KMS-11 (cell line): ENCODE measurements around the gene DEPDC5.

Experiments used
- H2AFZ ChIP-seq: fragments of 200-600 bp; sonication (generic); 2 replicates; pipeline ENCODE4 v1.6.1; 2016; ENCODE audit warnings: antibody characterized with exemption, mixed run types, low read depth
- H3K27ac ChIP-seq: fragments of 200-600 bp; sonication (generic); 2 replicates; pipeline ENCODE4 v1.6.1; 2016; ENCODE audit warnings: mild to moderate bottlenecking, mixed run types
- H3K27me3 ChIP-seq: fragments of 200-600 bp; sonication (generic); 2 replicates; pipeline ENCODE4 v1.6.1; 2017; ENCODE audit warnings: mild to moderate bottlenecking, low read depth, mixed run types, moderate library complexity; ENCODE audit not compliant: insufficient read depth
- H3K36me3 ChIP-seq: fragments of 200-600 bp; sonication (generic); 2 replicates; pipeline ENCODE4 v1.6.1; 2017; ENCODE audit warnings: mild to moderate bottlenecking, mixed run types; ENCODE audit not compliant: insufficient read depth
- H3K4me1 ChIP-seq: fragments of 200-600 bp; sonication (generic); 2 replicates; pipeline ENCODE4 v1.6.1; 2016; ENCODE audit warnings: mild to moderate bottlenecking, low read depth, mixed run types; ENCODE audit not compliant: poor library complexity, severe bottlenecking
- H3K4me2 ChIP-seq: fragments of 200-600 bp; sonication (generic); 2 replicates; pipeline ENCODE4 v1.7.0; 2016; ENCODE audit warnings: mild to moderate bottlenecking, mixed run types
- H3K4me3 ChIP-seq: fragments of 200-600 bp; sonication (generic); IDR thresholded peaks from 2 replicates; pipeline ENCODE4 v1.6.1; 2017; ENCODE audit warnings: low read depth, low read length, mixed read lengths; ENCODE audit not compliant: insufficient read depth
- H3K79me2 ChIP-seq: fragments of 200-600 bp; sonication (generic); 2 replicates; pipeline ENCODE4 v1.6.1; 2016; ENCODE audit warnings: low read depth, mixed run types; ENCODE audit not compliant: insufficient read depth
- H3K9ac ChIP-seq: fragments of 200-600 bp; sonication (generic); 2 replicates; pipeline ENCODE4 v1.6.1; 2016; ENCODE audit warnings: mild to moderate bottlenecking, mixed run types
- H4K20me1 ChIP-seq: fragments of 200-600 bp; sonication (generic); 2 replicates; pipeline ENCODE4 v1.6.1; 2016; ENCODE audit warnings: mild to moderate bottlenecking, mixed run types; ENCODE audit not compliant: insufficient read depth
- TF ChIP-seq, protein P1 (sequence below): fragments of 200-600 bp; sonication (generic); conservative IDR thresholded peaks from 2 replicates; pipeline ENCODE4 v1.6.1; 2017; ENCODE audit warnings: low read depth, mild to moderate bottlenecking, antibody characterized with exemption, low read length, moderate library complexity, mixed read lengths

Gene DEPDC5

DNA sequence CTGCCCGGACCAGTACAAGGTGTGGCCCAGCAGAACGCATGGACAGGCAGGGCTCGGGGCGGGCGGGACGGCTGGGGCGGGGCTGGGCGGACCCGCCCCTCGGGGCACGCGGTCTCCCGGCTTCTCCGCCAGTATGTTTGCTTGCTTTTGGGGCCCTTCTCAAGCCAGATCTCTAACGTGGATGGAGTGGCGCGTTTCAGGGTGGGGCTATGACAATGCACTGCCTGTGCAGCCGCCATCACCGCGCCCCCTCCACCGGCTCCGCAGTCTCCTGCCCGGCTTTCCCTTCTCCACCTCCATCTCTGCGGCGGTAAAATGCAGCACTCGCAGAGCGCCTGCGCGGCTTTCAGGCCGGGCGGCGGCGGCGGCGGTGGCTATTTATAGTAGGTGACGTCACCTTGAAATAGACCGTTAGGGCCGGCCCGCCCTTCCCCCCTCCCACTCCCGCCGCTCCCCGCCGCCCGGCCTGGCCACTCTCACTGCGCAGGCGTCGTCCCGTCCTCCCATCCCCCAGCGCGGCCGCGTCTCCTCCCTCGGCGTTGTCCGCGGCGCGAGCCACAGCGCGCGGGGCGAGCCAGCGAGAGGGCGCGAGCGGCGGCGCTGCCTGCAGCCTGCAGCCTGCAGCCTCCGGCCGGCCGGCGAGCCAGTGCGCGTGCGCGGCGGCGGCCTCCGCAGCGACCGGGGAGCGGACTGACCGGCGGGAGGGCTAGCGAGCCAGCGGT is 190.3 kb downstream of the DEPDC5 start, which contains the start of gene YWHAH:
YWHAH (plus strand) TSS at position 558 of the 722 bp plus-strand sequence. CDS start 199 bp downstream, outside the sequence.
- Histone ChIP-seq H2AFZ (peak within 1 kb of the TSS; percentile 61), H3K4me3 (peak within 1 kb of the TSS; percentile 55), H3K27ac (peak within 1 kb of the TSS; percentile 60), H3K27me3 (no peaks in the 10 kb centered on the region), H3K9ac (peak within 1 kb of the TSS; percentile 89), H3K36me3 (peaks cover 6% of the 10 kb centered on the region; the same call in 1 of the 2 replicates), H3K4me1 (peaks cover 32% of the 10 kb centered on the region), H4K20me1 (peaks cover 24% of the 10 kb centered on the region; the same call in 1 of the 2 replicates), H3K79me2 (peaks cover 44% of the 10 kb centered on the region), H3K4me2 (peak within 1 kb of the TSS; percentile 87)
- TF ChIP-seq, protein P1, sequence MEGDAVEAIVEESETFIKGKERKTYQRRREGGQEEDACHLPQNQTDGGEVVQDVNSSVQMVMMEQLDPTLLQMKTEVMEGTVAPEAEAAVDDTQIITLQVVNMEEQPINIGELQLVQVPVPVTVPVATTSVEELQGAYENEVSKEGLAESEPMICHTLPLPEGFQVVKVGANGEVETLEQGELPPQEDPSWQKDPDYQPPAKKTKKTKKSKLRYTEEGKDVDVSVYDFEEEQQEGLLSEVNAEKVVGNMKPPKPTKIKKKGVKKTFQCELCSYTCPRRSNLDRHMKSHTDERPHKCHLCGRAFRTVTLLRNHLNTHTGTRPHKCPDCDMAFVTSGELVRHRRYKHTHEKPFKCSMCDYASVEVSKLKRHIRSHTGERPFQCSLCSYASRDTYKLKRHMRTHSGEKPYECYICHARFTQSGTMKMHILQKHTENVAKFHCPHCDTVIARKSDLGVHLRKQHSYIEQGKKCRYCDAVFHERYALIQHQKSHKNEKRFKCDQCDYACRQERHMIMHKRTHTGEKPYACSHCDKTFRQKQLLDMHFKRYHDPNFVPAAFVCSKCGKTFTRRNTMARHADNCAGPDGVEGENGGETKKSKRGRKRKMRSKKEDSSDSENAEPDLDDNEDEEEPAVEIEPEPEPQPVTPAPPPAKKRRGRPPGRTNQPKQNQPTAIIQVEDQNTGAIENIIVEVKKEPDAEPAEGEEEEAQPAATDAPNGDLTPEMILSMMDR, result no peak

DNA sequence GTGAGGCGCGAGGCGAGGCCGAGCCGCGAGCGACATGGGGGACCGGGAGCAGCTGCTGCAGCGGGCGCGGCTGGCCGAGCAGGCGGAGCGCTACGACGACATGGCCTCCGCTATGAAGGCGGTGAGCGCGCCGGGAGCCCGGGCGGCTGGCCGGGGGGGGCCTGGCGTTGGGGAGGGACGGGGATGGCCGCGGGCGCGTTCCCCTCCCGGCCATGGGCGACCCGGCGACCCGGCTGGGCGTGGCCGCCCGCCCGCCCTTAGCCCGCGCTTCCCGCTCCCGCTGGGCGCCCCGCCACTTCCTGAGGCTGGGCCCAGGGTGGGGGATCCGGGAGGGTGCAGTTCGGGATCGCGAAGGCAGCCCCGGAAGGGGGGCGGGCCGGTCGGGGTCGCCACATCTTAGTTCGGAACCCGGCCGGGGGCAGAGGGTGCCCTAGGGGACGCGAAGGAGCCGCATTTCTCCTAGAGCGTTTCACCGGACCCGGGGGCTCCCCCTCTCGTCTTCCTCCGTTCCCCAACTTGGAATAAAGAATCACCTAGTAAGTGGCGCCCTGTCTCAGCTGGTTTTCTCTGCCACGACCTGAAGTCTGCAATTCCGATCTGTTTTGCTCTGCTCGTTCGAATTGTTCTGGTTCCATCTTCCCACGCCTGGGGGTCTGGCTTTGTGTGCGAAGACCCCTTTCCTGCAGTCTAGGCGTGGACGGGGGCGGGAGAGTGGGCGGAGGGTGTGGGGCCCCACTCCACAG is 191.1 kb downstream of the DEPDC5 start:
- H3K4me3 ChIP-seq, result peak overlapping the region; percentile 55
- peak overlapping the region; percentile 19; the same call in 1 of the 2 replicates for H2AFZ ChIP-seq
- H3K36me3 ChIP-seq, result peaks cover 6% of the 10 kb centered on the region; the same call in 1 of the 2 replicates
- peaks cover 24% of the 10 kb centered on the region for H4K20me1 ChIP-seq
- no peaks in the 10 kb centered on the region for H3K27me3 ChIP-seq
- peaks cover 32% of the 10 kb centered on the region for H3K4me1 ChIP-seq
- H3K9ac ChIP-seq, result peak overlapping the region; percentile 89
- TF ChIP-seq, protein P1, result no peak
- H3K79me2 ChIP-seq, result peaks cover 51% of the 10 kb centered on the region
- H3K4me2 ChIP-seq, result peak overlapping the region; percentile 87
- H3K27ac ChIP-seq, result peak overlapping the region; percentile 60

DNA sequence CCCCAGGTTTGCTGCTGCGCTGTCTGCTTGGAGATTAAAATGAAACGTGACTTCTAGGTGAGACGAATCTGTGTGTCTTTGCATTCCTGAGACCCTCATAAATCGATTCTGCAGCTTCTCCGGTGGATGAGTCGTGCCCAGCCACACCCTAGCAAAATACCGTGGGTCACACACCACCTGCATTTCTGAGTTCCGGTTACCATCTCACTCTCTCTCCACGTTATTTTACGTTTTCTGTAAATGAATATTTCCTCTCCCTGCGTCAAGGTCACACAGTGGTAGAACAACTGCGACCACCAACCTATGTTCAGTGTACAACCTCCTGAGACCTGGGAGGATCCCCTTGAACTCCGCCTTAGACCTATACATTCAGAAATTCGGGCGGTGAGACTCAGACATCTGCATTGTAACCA is 191.6 kb downstream of the DEPDC5 start:
- Histone ChIP-seq H3K4me1 (peaks cover 32% of the 10 kb centered on the region), H4K20me1 (peaks cover 24% of the 10 kb centered on the region), H3K9ac (peak overlapping the region; percentile 89), H3K36me3 (peaks cover 6% of the 10 kb centered on the region; the same call in 1 of the 2 replicates), H3K27ac (peak overlapping the region; percentile 60), H3K4me2 (peak overlapping the region; percentile 87), H2AFZ (no peak overlapping the region), H3K79me2 (peaks cover 57% of the 10 kb centered on the region), H3K4me3 (peak overlapping the region; percentile 55), H3K27me3 (no peaks in the 10 kb centered on the region)
- TF ChIP-seq, protein P1, result no peak

DNA sequence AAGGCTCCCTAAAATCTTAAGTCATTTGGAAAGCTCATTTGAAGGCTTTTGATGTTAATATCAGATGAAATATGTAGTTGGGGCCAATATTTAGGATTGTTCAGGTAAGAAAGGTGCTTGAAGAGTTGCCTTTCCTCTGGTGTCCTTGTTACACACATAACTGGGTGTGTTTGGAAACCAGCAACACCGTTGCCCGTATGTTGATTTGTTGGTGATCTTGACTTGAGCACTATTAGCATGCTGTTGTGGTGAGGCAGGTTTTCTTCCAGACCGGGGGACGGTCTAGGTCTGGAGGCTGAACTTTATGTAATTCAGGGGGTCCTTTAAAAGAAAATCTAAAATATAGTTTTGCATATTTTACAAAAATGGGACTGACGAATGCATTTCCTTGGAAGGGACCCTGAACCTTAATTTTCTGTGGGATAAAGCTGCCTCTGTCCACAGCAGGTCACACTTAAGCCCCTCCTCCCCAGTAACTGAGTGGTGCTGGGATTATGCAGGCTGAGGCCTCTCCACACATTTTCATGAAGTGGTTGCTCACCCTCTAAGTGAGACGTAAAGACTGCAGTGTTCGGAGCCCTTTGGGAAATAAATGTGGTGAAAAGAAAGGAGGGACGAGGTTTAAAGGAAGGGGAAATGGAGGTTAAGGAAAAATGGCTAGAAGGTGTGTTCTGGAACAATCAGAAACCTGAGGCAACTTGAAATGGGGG is 192.3 kb downstream of the DEPDC5 start:
- no peak overlapping the region for H2AFZ ChIP-seq
- H3K4me1 ChIP-seq, result peaks cover 32% of the 10 kb centered on the region
- peaks cover 64% of the 10 kb centered on the region for H3K79me2 ChIP-seq
- peaks cover 6% of the 10 kb centered on the region; the same call in 1 of the 2 replicates for H3K36me3 ChIP-seq
- peak overlapping the region; percentile 87 for H3K4me2 ChIP-seq
- peaks cover 28% of the 10 kb centered on the region for H4K20me1 ChIP-seq
- peak overlapping the region; percentile 60; the same call in 1 of the 2 replicates for H3K27ac ChIP-seq
- TF ChIP-seq, protein P1, result no peak
- peak overlapping the region; percentile 89; the same call in 1 of the 2 replicates for H3K9ac ChIP-seq
- H3K27me3 ChIP-seq, result no peaks in the 10 kb centered on the region
- H3K4me3 ChIP-seq, result no peak overlapping the region
